ENCODE measurements around the gene TMEM52. TPM values are rescaled to one million over a fixed set of nuclear protein-coding genes. Genes with fewer than 3 reads are reported as not detected.

TMEM52 gene
- total and polyA plus RNA-seq, 2 of the 13 experiments (the other 11 are each of a cell fraction or from before 2014, with no cell fraction given) = 13.2 to 18.7 TPM

- no peak for TF ChIP-seq ZNF639 (CRISPR knock-in tag; conservative IDR thresholded peaks at IDR 0.05)
- TF ChIP-seq ZFP91 (CRISPR knock-in tag; IDR thresholded peaks at IDR 0.05; ENCODE audit: borderline replicate concordance) = peak; percentile 8; the same call in 1 of the 2 replicates
- TF ChIP-seq POLR2AphosphoS5 (IDR thresholded peaks at IDR 0.05; ENCODE audit: low read depth, low read length) = peak; percentile 22; the same call in 1 of the 2 replicates
- 0 out of 2 replicates have a peak, but pooled peaks have one; percentile 48 for TF ChIP-seq ZBTB42 (CRISPR knock-in tag; IDR thresholded peaks at IDR 0.05)
- 0 out of 2 replicates have a peak, but pooled peaks have one; percentile 32 for TF ChIP-seq YEATS4 (CRISPR knock-in tag; IDR thresholded peaks at IDR 0.05; ENCODE audit: borderline replicate concordance)
- peak; percentile 79; the same call in 1 of the 2 replicates for TF ChIP-seq ZBTB7A (CRISPR knock-in tag; IDR thresholded peaks at IDR 0.05)
- TF ChIP-seq ZNF558 (CRISPR knock-in tag; IDR thresholded peaks at IDR 0.05; ENCODE audit: borderline replicate concordance) = 0 out of 2 replicates have a peak, but pooled peaks have one; percentile 3
- TF ChIP-seq ZMAT3 (CRISPR knock-in tag; conservative IDR thresholded peaks at IDR 0.05) = peak; percentile 27; the same call in 1 of the 2 replicates
Measured at GRCh38 chr1:1918901-1919303, at the start of gene TMEM52 (continued).

- TF ChIP-seq NFYC (CRISPR knock-in tag; IDR thresholded peaks at IDR 0.05) = no peak
- TF ChIP-seq YEATS2 (CRISPR knock-in tag; IDR thresholded peaks at IDR 0.05; ENCODE audit: borderline replicate concordance) = no peak
- no peak for TF ChIP-seq DRAP1 (CRISPR knock-in tag; IDR thresholded peaks at IDR 0.05)
- TF ChIP-seq ZNF24 (IDR thresholded peaks at IDR 0.05) = peak; percentile 95
- TF ChIP-seq MBD4 (IDR thresholded peaks at IDR 0.05; ENCODE audit: borderline replicate concordance, low read length) = no peak
- TF ChIP-seq NKX3-1 (CRISPR knock-in tag; IDR thresholded peaks at IDR 0.05) = no peak
- no peak for ATAC-seq
- CTCF ChIA-PET (ENCODE audit: low intra/inter-chr PET ratio, low total read pairs) = no interaction called here
- DNase-seq (ENCODE audit: low spot score) = no peak
- Histone ChIP-seq H3K79me2 (ENCODE audit: insufficient read depth, low read length) (no peaks in the 10 kb centered on the region), H3K4me1 (ENCODE audit: insufficient read depth, low read length) (peaks cover 14% of the 10 kb centered on the region), H4K20me1 (ENCODE audit: insufficient read depth, low read length) (no peaks in the 10 kb centered on the region), H3K27ac (ENCODE audit: extremely low read length, insufficient read depth, low read length) (no peak overlapping the region), H3K36me3 (replicated peaks in 1 of 2; ENCODE audit: control insufficient read depth in 1 of 2, insufficient read depth in 2 of 2, low read length in 2 of 2) (no peaks in the 10 kb centered on the region), H3K27me3 (ENCODE audit: control insufficient read depth in 1 of 2, insufficient read depth in 2 of 2, low read length in 2 of 2) (peaks cover 8 to 53% of the 10 kb centered on the region in 2 experiments; a peak in 4 of 5 replicates), H3K9me3 (ENCODE audit: low read length) (no peaks in the 10 kb centered on the region), H3K4me2 (ENCODE audit: low read depth, low read length) (no peak overlapping the region), H3K9ac (ENCODE audit: insufficient read depth, low read depth, low read length) (no peak overlapping the region), H3K4me3 (replicated peaks in 1 of 3; ENCODE audit: insufficient read depth in 1 of 3, low read depth in 2 of 3, low read length in 3 of 3) (no peak overlapping the region), H2AFZ (ENCODE audit: low read length) (no peak overlapping the region)
- 33% methylated on average over 3 of the region's 3 CpGs for WGBS (ENCODE audit: low lambda C conversion rate)
- in situ Hi-C loops (cut with HindIII; ENCODE audit: extremely low pct_ligation_motif_present, low pct_unique_long_range_greater_than_20kb) (no loop called here), intact Hi-C loops (cut with micrococcal nuclease; ENCODE audit: unreplicated experiment) (no loop called here)
- no TSS peak for BruUV-seq (replicated peaks)
- POLR2A ChIA-PET = no interaction called here
- FAIRE-seq = no peak
Measured at GRCh38 chr1:1967879-1968278, 48.8 kb upstream of the TMEM52 start.
